IMR-90 (cell line): ENCODE results near the gene FKBP14. TPM values are rescaled to one million over a fixed set of nuclear protein-coding genes. Genes with fewer than 3 reads are reported as not detected.

Experiments used
- ATAC-seq: fragments of 200-7000 bp; cut with Tn5 transposase; 2 replicates; pipeline ENCODE4 v1.9.1; 2020; ENCODE audit warnings: low read depth, mild to moderate bottlenecking, moderate library complexity
- BruUV-seq: library from RNA; stranded (reverse); fragments of 400-500 nt; replicated peaks from 2 replicates; lab custom pipeline; 2021; lab: Mats Ljungman, UMichigan
- CTCF ChIA-PET: fragments of 300-600 bp; formaldehyde crosslinking; extraction: SDS; loops from one replicate; lab custom pipeline; 2021; ENCODE audit warnings: antibody characterized with exemption; lab: Yijun Ruan, JAX
- POLR2A ChIA-PET: fragments of 300-600 bp; sonication (Branson Sonifier 250); formaldehyde crosslinking; loops from one replicate; lab custom pipeline; 2022; ENCODE audit warnings: antibody characterized with exemption; ENCODE audit not compliant: unreplicated experiment; lab: Charles Lee
- DNase-seq: peaks from one replicate; pipeline ENCODE4 v3.0.0; 2013
- H2AFZ ChIP-seq: replicated peaks from 2 replicates; pipeline ENCODE3; 2013; ENCODE audit warnings: low read length, mild to moderate bottlenecking; ENCODE audit not compliant: poor library complexity
- H2AK5ac ChIP-seq: 2 replicates; pipeline ENCODE4 v1.6.1; 2013; ENCODE audit warnings: low read depth, low read length, inconsistent platforms
- H2AK9ac ChIP-seq: replicated peaks from 2 replicates; pipeline ENCODE3; 2013; ENCODE audit warnings: mild to moderate bottlenecking, low read depth, low read length, moderate library complexity; ENCODE audit not compliant: poor library complexity
- H2BK120ac ChIP-seq: 2 replicates; pipeline ENCODE4 v1.6.1; 2013; ENCODE audit warnings: low read depth, low read length, inconsistent platforms
- H2BK15ac ChIP-seq: 3 replicates; pipeline ENCODE4 v1.6.1; 2013; ENCODE audit warnings: low read depth, low read length, inconsistent platforms
- H2BK20ac ChIP-seq: 2 replicates; pipeline ENCODE4 v1.6.1; 2013; ENCODE audit warnings: low read depth, mild to moderate bottlenecking, inconsistent platforms, low read length, moderate library complexity
- H2BK5ac ChIP-seq: 2 replicates; pipeline ENCODE4 v1.6.1; 2013; ENCODE audit warnings: mild to moderate bottlenecking, low read depth, low read length, inconsistent platforms; ENCODE audit not compliant: poor library complexity, severe bottlenecking
- H3K14ac ChIP-seq: replicated peaks from 2 replicates; pipeline ENCODE4 v1.6.1; 2013; ENCODE audit warnings: low read depth, low read length, inconsistent platforms
- H3K18ac ChIP-seq: 2 replicates; pipeline ENCODE4 v1.6.1; 2013; ENCODE audit warnings: low read depth, low read length, control low read depth
- H3K23ac ChIP-seq: 2 replicates; pipeline ENCODE4 v1.6.1; 2013; ENCODE audit warnings: low read depth, low read length, inconsistent platforms
- H3K27ac ChIP-seq: 2 replicates; pipeline ENCODE4 v1.5.1; 2013; ENCODE audit warnings: mild to moderate bottlenecking, control low read depth, low read length; ENCODE audit not compliant: insufficient read depth
- H3K27me3 ChIP-seq: 2 replicates; pipeline ENCODE4 v1.6.1; 2013; ENCODE audit warnings: low read length; ENCODE audit not compliant: control insufficient read depth, insufficient read depth
- H3K36me3 ChIP-seq: 2 replicates; pipeline ENCODE4 v1.6.1; 2013; ENCODE audit warnings: low read length, mixed read lengths; ENCODE audit not compliant: control insufficient read depth, insufficient read depth
- H3K4ac ChIP-seq: 2 replicates; pipeline ENCODE4 v1.6.1; 2013; ENCODE audit warnings: low read depth, low read length, inconsistent platforms
- H3K4me1 ChIP-seq: 2 replicates; pipeline ENCODE4 v1.6.1; 2013; ENCODE audit warnings: low read length, mixed read lengths; ENCODE audit not compliant: control insufficient read depth, insufficient read depth
- H3K4me2 ChIP-seq: 2 replicates; pipeline ENCODE4 v1.6.1; 2013; ENCODE audit warnings: low read depth, mild to moderate bottlenecking, control low read depth, low read length, moderate library complexity
- H3K4me3 ChIP-seq: 2 replicates; pipeline ENCODE4 v1.5.1; 2013; ENCODE audit warnings: low read depth, mild to moderate bottlenecking, control low read depth, low read length, moderate library complexity; ENCODE audit not compliant: insufficient read depth
- H3K56ac ChIP-seq: 2 replicates; pipeline ENCODE4 v1.6.1; 2013; ENCODE audit warnings: low read length, inconsistent platforms; ENCODE audit not compliant: insufficient read depth; ENCODE audit errors: extremely low read depth
- H3K79me1 ChIP-seq, 2 experiments: 2 replicates each; pipeline ENCODE4 v1.6.1; 2013; ENCODE audit warnings: low read length in 2 of 2, inconsistent platforms in 1 of 2, low read depth in 1 of 2
- H3K9ac ChIP-seq: 2 replicates; pipeline ENCODE4 v1.6.1; 2013; ENCODE audit warnings: low read depth, low read length, control low read depth
- H3K9me1 ChIP-seq: 2 replicates; pipeline ENCODE4 v1.6.1; 2013; ENCODE audit warnings: low read length, inconsistent platforms; ENCODE audit not compliant: insufficient read depth
- H3K9me3 ChIP-seq: 2 replicates; pipeline ENCODE4 v1.6.1; 2013; ENCODE audit warnings: low read length; ENCODE audit not compliant: control insufficient read depth, insufficient read depth
- H4K20me1 ChIP-seq: 2 replicates; pipeline ENCODE4 v1.6.1; 2013; ENCODE audit warnings: low read length, inconsistent platforms; ENCODE audit not compliant: insufficient read depth
- H4K5ac ChIP-seq: 2 replicates; pipeline ENCODE4 v1.6.1; 2013; ENCODE audit warnings: mild to moderate bottlenecking, low read depth, low read length, control low read depth
- H4K8ac ChIP-seq, 2 experiments: 2 replicates each; pipeline ENCODE4 v1.6.1; 2013; ENCODE audit warnings: low read depth in 2 of 2, low read length in 2 of 2, control low read depth in 1 of 2, inconsistent platforms in 1 of 2
- H4K91ac ChIP-seq: 2 replicates; pipeline ENCODE4 v1.6.1; 2013; ENCODE audit warnings: low read depth, low read length, inconsistent platforms; ENCODE audit not compliant: insufficient read depth
- BHLHE40 ChIP-seq: fragments of 150-350 bp; IDR thresholded peaks from 2 replicates; pipeline ENCODE4 v1.6.1; 2016; ENCODE audit warnings: mild to moderate bottlenecking, low read depth, low read length
- CHD1 ChIP-seq: IDR thresholded peaks from 2 replicates; pipeline ENCODE4 v1.6.1; 2012; ENCODE audit warnings: low read depth, low read length, improper control_type of control experiment
- FOS ChIP-seq: fragments of 150-350 bp; IDR thresholded peaks from 2 replicates; pipeline ENCODE4 v1.6.1; 2016; ENCODE audit warnings: low read depth, low read length
- MAZ ChIP-seq: IDR thresholded peaks from 2 replicates; pipeline ENCODE4 v1.6.1; 2012; ENCODE audit warnings: low read depth, mild to moderate bottlenecking, low read length, improper control_type of control experiment, moderate library complexity, borderline replicate concordance
- MXI1 ChIP-seq: IDR thresholded peaks from 2 replicates; pipeline ENCODE4 v1.6.1; 2012; ENCODE audit warnings: low read depth, mild to moderate bottlenecking, low read length, moderate library complexity, borderline replicate concordance
- NFE2L2 ChIP-seq: fragments of 150-350 bp; IDR thresholded peaks from 2 replicates; pipeline ENCODE4 v1.6.1; 2016; ENCODE audit warnings: low read depth, mild to moderate bottlenecking, low read length
- RAD21 ChIP-seq: IDR thresholded peaks from 2 replicates; pipeline ENCODE4 v1.6.1; 2012; ENCODE audit warnings: low read length, improper control_type of control experiment
- RCOR1 ChIP-seq: IDR thresholded peaks from 2 replicates; pipeline ENCODE4 v1.6.1; 2012; ENCODE audit warnings: mild to moderate bottlenecking, low read length, improper control_type of control experiment; ENCODE audit not compliant: insufficient replicate concordance
- SMC3 ChIP-seq: fragments of 150-350 bp; IDR thresholded peaks from 2 replicates; pipeline ENCODE4 v1.6.1; 2016; ENCODE audit warnings: low read depth, mild to moderate bottlenecking, antibody characterized with exemption, low read length, moderate library complexity
- WGBS, 2 experiments: methylation state at CpG; one replicate each; pipeline versions ENCODE4 v1.1.5 to v1.1.7; 2013; ENCODE audit warnings: missing lambda C conversion rate in 2 of 2; ENCODE audit not compliant: insufficient read length in 1 of 2; ENCODE audit errors: extremely low coverage in 2 of 2; 5-methylcytosine and 5-hydroxymethylcytosine counted together
- dilution Hi-C: fragments of 300-500 bp; cut with HindIII; formaldehyde crosslinking; loops from one replicate; pipeline ENCODE4 v1.14.3; 2018; ENCODE audit warnings: low sequenced_read_pairs; ENCODE audit not compliant: unreplicated experiment
- in situ Hi-C: fragments of 300-500 bp; cut with MboI; formaldehyde crosslinking; loops from 3 replicates; pipeline ENCODE4 v1.14.3; 2019; ENCODE audit warnings: low sequenced_read_pairs, inconsistent platforms, mixed read lengths
- intact Hi-C: fragments of 100-400 bp; cut with micrococcal nuclease; formaldehyde crosslinking; loops from 2 replicates; pipeline ENCODE4 v1.10.0; 2022
- polyA plus RNA-seq, 3 experiments: library from polyadenylated mRNA; depleted of rRNA; stranded (reverse); fragments of >200 nt; gene quantifications; 2 replicates each; pipeline ENCODE4 v1.2.3, GENCODE V29; 2012; ENCODE audit warnings: low replicate concordance in 1 of 3
- total RNA-seq: library from RNA; depleted of rRNA; stranded (reverse); fragments of >200 nt; gene quantifications from 2 replicates; pipeline ENCODE4 v1.2.3, GENCODE V29; 2012
- TF ChIP-seq, protein P1 (sequence below): conservative IDR thresholded peaks from 2 replicates; pipeline ENCODE4 v1.5.1; 2012; ENCODE audit warnings: mild to moderate bottlenecking, low read depth, low read length, improper control_type of control experiment

The FKBP14 gene
- total and polyA plus RNA-seq, 2 of the 4 experiments (the other 2 are of a cell fraction) = 26.3 to 27.1 TPM

DNA sequence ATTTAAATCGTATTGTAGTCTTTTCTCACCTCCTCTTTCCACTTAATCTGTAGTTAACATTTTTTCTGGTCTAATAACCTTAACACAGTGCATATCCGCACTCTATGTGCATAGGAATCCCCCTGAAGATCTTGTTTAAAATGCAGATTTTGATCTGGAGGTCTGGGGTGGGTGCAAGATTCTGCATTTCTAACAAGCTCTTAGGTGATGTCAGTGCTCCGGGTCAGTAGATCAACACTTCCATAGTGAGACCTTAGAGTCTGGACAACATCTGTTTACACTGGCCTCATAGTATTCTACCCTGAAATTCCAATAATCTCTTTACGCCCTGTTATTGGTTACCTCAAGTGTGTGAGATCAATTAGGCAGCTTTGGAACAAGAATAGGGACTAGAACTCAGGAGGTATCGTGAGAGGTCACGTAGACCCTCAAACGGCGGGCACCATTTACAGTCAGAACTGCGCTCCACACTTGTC lies 1.3 kb upstream of the FKBP14 start (continued):
- TF ChIP-seq MAZ (no peak), SMC3 (no peak), NFE2L2 (no peak), CHD1 (no peak)

DNA sequence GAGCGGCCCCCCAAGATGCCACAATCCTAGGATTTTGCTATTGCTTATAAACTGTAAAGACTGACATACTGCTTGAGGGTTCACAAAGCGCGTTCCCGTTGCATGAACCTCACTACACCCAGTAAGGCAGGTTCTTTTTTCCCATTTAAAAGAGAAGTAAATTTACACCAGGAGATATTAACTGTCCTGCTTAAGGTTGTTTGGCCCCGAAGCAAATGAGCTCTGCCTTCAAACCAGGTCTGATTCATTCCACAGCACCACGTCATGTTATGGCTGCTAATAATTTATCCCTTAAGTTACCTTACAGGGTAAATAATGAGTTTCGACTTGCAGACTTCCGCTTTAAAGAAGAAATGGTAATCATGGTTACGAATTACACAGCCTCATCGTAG lies 559 bp upstream of the FKBP14 start:
- H3K4me2 ChIP-seq = peak overlapping the region; percentile 99
- H3K27ac ChIP-seq = peak overlapping the region; percentile 61
- 0 out of 2 replicates have a peak overlapping the region, but pooled peaks have one; percentile 2 for H2BK20ac ChIP-seq
- no CpG with 5 or more reads among the region's 10 CpGs for WGBS, 2 experiments
- H3K4me1 ChIP-seq = no peaks in the 10 kb centered on the region; the same call in 1 of the 2 replicates
- no peaks in the 10 kb centered on the region for H3K9me3 ChIP-seq
- peaks cover 17% of the 10 kb centered on the region; the same call in 1 of the 2 replicates for H4K20me1 ChIP-seq
- peak overlapping the region; percentile 39 for H3K14ac ChIP-seq
- 0 out of 2 replicates have a peak overlapping the region, but pooled peaks have one; percentile 12 for H2AK5ac ChIP-seq
- dilution Hi-C loops = no loop called here
- in situ Hi-C loops = no loop called here
- H3K9ac ChIP-seq = peak overlapping the region; percentile 47
- peak overlapping the region; percentile 53 for H3K4ac ChIP-seq
- peak overlapping the region; percentile 54 for H4K91ac ChIP-seq
- H3K4me3 ChIP-seq = peak overlapping the region; percentile 81
- H3K56ac ChIP-seq = peak overlapping the region; percentile 88
- H3K23ac ChIP-seq = peak overlapping the region; percentile 69
- peaks cover 10% of the 10 kb centered on the region for H3K9me1 ChIP-seq
- H2BK120ac ChIP-seq = peak overlapping the region; percentile 17
- H2BK5ac ChIP-seq = peak overlapping the region; percentile 32
- H3K36me3 ChIP-seq = peaks cover 2% of the 10 kb centered on the region; the same call in 1 of the 2 replicates
- H3K79me1 ChIP-seq = peaks cover 19 to 65% of the 10 kb centered on the region in 2 experiments; a peak in 3 of 4 replicates
- TF ChIP-seq SMC3 = no peak
- TF ChIP-seq RAD21 = no peak
- TF ChIP-seq MXI1 = 0 out of 2 replicates have a peak, but pooled peaks have one; percentile 2
- TF ChIP-seq FOS = no peak
- TF ChIP-seq BHLHE40 = no peak
- no peak for TF ChIP-seq RCOR1
- TF ChIP-seq, protein P1, sequence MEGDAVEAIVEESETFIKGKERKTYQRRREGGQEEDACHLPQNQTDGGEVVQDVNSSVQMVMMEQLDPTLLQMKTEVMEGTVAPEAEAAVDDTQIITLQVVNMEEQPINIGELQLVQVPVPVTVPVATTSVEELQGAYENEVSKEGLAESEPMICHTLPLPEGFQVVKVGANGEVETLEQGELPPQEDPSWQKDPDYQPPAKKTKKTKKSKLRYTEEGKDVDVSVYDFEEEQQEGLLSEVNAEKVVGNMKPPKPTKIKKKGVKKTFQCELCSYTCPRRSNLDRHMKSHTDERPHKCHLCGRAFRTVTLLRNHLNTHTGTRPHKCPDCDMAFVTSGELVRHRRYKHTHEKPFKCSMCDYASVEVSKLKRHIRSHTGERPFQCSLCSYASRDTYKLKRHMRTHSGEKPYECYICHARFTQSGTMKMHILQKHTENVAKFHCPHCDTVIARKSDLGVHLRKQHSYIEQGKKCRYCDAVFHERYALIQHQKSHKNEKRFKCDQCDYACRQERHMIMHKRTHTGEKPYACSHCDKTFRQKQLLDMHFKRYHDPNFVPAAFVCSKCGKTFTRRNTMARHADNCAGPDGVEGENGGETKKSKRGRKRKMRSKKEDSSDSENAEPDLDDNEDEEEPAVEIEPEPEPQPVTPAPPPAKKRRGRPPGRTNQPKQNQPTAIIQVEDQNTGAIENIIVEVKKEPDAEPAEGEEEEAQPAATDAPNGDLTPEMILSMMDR = no peak
- H2AK9ac ChIP-seq = peak overlapping the region; percentile 8
- H4K8ac ChIP-seq = peak overlapping the region; percentile 71
- H2AFZ ChIP-seq = peak overlapping the region; percentile 86
- POLR2A ChIA-PET = no interaction called here
- DNase-seq = peak; percentile 57
- CTCF ChIA-PET = interaction anchor here (0.6 kb wide), 1 partner anchor 50 kb away, joined by 3 read pairs; no protein-coding TSS in a partner anchor
- H3K18ac ChIP-seq = peak overlapping the region; percentile 5; the same call in 1 of the 2 replicates
- H4K5ac ChIP-seq = peak overlapping the region; percentile 3; the same call in 1 of the 2 replicates
- peak overlapping the region; percentile 6; the same call in 1 of the 3 replicates for H2BK15ac ChIP-seq
- ATAC-seq = peak; percentile 2
- intact Hi-C loops = loop anchor here (5.0 kb wide), 2 partner anchors 35 to 80 kb away; no protein-coding TSS in a partner anchor
- H3K27me3 ChIP-seq = no peaks in the 10 kb centered on the region
- no TSS peak for BruUV-seq
